Small intestine (tissue), 7 donors: ENCODE results near the gene SLTM. TPM values are rescaled to one million over a fixed set of nuclear protein-coding genes. Genes with fewer than 3 reads are reported as not detected.
"Not testable (repeated sequence)": the region's sequence is repeated elsewhere in the genome, so short reads cannot be mapped to it uniquely, and the experiment has no call there.

Source experiments
- DNase-seq, 2 donors: peaks; one replicate each; pipeline versions ENCODE4 v3.0.0 to v3.0.0-alpha.2; 2013
- FAIRE-seq: peaks from 2 replicates; lab custom pipeline; 2012; peaks lifted over from hg19 to GRCh38; lab: Jason Lieb, UNC
- H3K27ac ChIP-seq, 3 donors: one replicate each; pipeline ENCODE4 v1.5.1; 2013; ENCODE audit warnings: low read length in 2 of 3, mild to moderate bottlenecking in 2 of 3, control low read depth in 1 of 3, inconsistent platforms in 1 of 3, low read depth in 1 of 3, moderate library complexity in 1 of 3
- H3K27me3 ChIP-seq, 3 donors: one replicate each; pipeline ENCODE4 v1.6.1; 2013; ENCODE audit warnings: low read length in 3 of 3, inconsistent platforms in 1 of 3; ENCODE audit not compliant: control insufficient read depth in 3 of 3, insufficient read depth in 3 of 3
- H3K36me3 ChIP-seq, 3 donors: one replicate each; pipeline ENCODE4 v1.6.1; 2013; ENCODE audit warnings: low read length in 3 of 3, inconsistent platforms in 1 of 3, low read depth in 1 of 3, mild to moderate bottlenecking in 1 of 3, moderate library complexity in 1 of 3; ENCODE audit not compliant: control insufficient read depth in 3 of 3, insufficient read depth in 2 of 3
- H3K4me1 ChIP-seq, 3 donors: one replicate each; pipeline ENCODE4 v1.6.1; 2013; ENCODE audit warnings: low read length in 2 of 3, inconsistent platforms in 1 of 3, low read depth in 1 of 3, mild to moderate bottlenecking in 1 of 3, moderate library complexity in 1 of 3; ENCODE audit not compliant: control insufficient read depth in 3 of 3, insufficient read depth in 2 of 3
- H3K4me3 ChIP-seq, 3 donors: one replicate each; pipeline ENCODE4 v1.5.1; 2013; ENCODE audit warnings: low read length in 3 of 3, control low read depth in 1 of 3, inconsistent platforms in 1 of 3, low read depth in 1 of 3, mild to moderate bottlenecking in 1 of 3, moderate library complexity in 1 of 3
- H3K9me3 ChIP-seq, 2 donors: one replicate each; pipeline ENCODE4 v1.6.1; 2013; ENCODE audit warnings: low read depth in 1 of 2, low read length in 1 of 2; ENCODE audit not compliant: control insufficient read depth in 2 of 2, insufficient read depth in 1 of 2
- WGBS, 3 donors: extraction: QIAGEN DNeasy Blood & Tissue Kit; methylation state at CpG; one replicate each; pipeline ENCODE4 v1.1.7; 2013; 5-methylcytosine and 5-hydroxymethylcytosine counted together
- polyA plus RNA-seq, 4 donors: library from polyadenylated mRNA; stranded (reverse) in 3 of 4; unstranded in 1 of 4; fragments of 200-250 nt in 3 of 4; fragments of 120-200 nt in 1 of 4; gene quantifications; one replicate each; pipeline versions ENCODE4 v1.2.1 to v1.2.3, GENCODE V29; 2013
- donor health status: healthy with polysubstance abuse.
- donor health status: control.
- donor health status: control.
- donor health status: Bipolar disorder and iron deficiency.
- donor health status: healthy.

The SLTM gene
- polyA plus RNA-seq, 4 donors: 52.1 to 80.5 (median 60.4) TPM

GRCh38 chr15:58909616-58910015 is 23.9 kb downstream of the SLTM start:
- FAIRE-seq: no peak
- H3K9me3 ChIP-seq: no peaks in the 10 kb centered on the region
- peaks cover 3 to 20% (median 5%) of the 10 kb centered on the region in 3 donors for H3K36me3 ChIP-seq
- no peak for DNase-seq
- WGBS, 3 donors: 89 to 96% (median 95%) methylated on average over 1 of the region's 1 CpG
- no peaks in the 10 kb centered on the region for H3K27me3 ChIP-seq
- H3K4me3 ChIP-seq: no peak overlapping the region
- H3K27ac ChIP-seq: no peak overlapping the region
- no peaks in the 10 kb centered on the region for H3K4me1 ChIP-seq

- Histone ChIP-seq H3K9me3 (no peaks in the 10 kb centered on the region), H3K4me3 (no peak overlapping the region), H3K27me3 (no peaks in the 10 kb centered on the region), H3K36me3 (peaks cover 3 to 27% (median 3%) of the 10 kb centered on the region in 3 donors), H3K4me1 (no peaks in the 10 kb centered on the region), H3K27ac (no peak overlapping the region)
- DNase-seq: no peak
- no peak for FAIRE-seq
- WGBS, 3 donors: 89 to 95% (median 93%) methylated on average over 6 of the region's 6 CpGs
Measured at GRCh38 chr15:58908550-58909309, 24.7 kb downstream of the SLTM start.

DNA sequence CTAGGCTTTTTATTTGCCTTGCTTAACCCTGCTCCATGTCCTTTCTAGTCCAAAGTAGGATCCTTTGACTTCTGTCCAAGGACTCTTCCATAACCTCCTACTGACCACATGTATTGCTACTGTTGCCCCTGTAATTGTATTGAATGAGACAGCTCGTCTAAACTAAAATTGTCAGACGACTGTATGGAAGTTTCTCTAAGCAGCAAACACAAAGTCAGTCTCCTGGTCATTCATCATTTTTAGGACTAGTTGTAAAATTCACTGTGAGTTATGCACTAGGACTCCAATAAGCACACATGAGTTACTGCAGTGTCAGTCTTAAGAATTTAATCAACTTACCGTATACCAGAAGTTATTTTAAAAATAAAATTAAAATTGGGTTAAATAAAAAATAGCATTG is 32.8 kb downstream of the SLTM start:
- FAIRE-seq (no peak), DNase-seq (no peak)
- H3K4me1 ChIP-seq: no peaks in the 10 kb centered on the region
- no peak overlapping the region for H3K4me3 ChIP-seq
- peaks cover 5 to 29% (median 13%) of the 10 kb centered on the region in 3 donors for H3K36me3 ChIP-seq
- H3K27me3 ChIP-seq: no peaks in the 10 kb centered on the region
- H3K27ac ChIP-seq: no peak overlapping the region
- WGBS, 3 donors: 87 to 92% (median 89%) methylated on average over 3 of the region's 3 CpGs
- no peaks in the 10 kb centered on the region for H3K9me3 ChIP-seq

DNA sequence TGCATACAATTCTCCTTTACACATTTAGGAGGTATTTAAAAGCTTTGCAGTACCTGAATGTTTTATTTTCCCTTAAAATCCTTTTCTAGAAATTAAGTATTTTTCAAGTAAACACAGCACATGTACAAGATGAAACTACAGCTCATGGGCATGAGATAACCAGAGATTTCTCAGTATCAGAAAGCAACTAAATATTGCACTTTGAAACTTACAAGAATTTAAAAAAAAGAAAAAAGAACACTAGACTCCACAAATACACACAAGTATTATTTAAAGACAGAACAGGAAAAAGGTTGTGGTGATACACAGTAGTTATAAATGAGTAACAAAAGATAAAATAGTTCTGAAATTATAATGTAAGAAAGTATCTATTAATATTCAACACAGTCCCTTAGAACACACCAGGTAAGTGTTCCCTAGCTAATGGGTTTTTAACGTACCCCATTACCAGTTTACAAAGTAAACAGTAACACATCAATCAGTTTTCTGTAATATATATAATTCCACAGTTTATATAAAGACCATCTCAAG is 35.3 kb downstream of the SLTM start:
- Histone ChIP-seq H3K27ac (no peak overlapping the region), H3K4me3 (no peak overlapping the region), H3K36me3 (peaks cover 5 to 23% (median 18%) of the 10 kb centered on the region in 3 donors), H3K27me3 (no peaks in the 10 kb centered on the region), H3K9me3 (no peaks in the 10 kb centered on the region), H3K4me1 (no peaks in the 10 kb centered on the region)
- DNase-seq (no peak), FAIRE-seq (no peak)
- 86 to 88% (median 87%) methylated on average over 1 of the region's 1 CpG for WGBS, 3 donors

DNA sequence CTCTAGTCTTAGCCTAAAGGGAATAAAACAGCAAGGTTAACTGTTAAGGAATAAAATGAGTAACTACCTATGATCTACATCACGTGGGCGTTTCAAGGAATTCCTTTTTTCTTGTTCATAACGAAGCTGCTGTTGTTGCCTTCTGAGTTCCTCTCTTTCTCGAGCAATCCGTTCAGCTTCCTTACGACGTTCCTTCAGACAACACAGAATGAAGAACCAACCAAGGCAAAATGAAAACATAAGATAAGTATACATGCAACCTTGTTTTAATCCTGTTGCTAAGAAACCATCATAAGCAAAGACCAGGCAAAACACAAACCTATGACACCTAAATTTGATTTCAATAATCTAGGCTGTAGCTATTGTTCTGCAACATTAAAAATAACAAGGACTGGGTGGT is 44.1 kb downstream of the SLTM start:
- 89 to 93% (median 90%) methylated on average over 7 of the region's 7 CpGs for WGBS, 3 donors
- FAIRE-seq (no peak), DNase-seq (no peak)
- Histone ChIP-seq H3K9me3 (no peaks in the 10 kb centered on the region), H3K36me3 (peaks cover 23 to 32% (median 32%) of the 10 kb centered on the region in 3 donors), H3K4me3 (no peak overlapping the region), H3K27ac (no peak overlapping the region), H3K4me1 (no peaks in the 10 kb centered on the region), H3K27me3 (no peaks in the 10 kb centered on the region)

DNA sequence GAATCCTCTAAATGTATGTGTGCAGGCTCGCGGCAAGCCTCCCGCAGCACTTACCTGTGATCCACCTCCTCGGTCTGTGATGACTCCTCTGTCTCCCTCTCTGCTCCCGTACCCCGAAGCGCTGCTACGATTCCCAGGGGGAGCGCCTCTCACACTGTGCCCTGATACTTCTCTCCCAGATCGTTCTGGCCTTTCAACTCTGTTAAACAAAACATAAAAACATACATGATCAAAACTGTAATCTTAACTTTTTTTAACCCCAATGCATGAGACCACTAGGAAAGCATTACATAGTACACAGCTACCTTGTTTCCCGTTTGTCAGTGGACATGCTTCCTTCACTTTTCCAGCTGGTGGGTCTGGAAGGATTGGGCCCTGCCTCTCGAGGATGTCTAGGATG is 46.6 kb downstream of the SLTM start:
- WGBS, 3 donors: 93 to 98% (median 96%) methylated on average over 12 of the region's 12 CpGs
- Histone ChIP-seq H3K4me3 (no peak overlapping the region), H3K9me3 (no peaks in the 10 kb centered on the region), H3K27me3 (no peaks in the 10 kb centered on the region), H3K4me1 (no peaks in the 10 kb centered on the region), H3K27ac (no peak overlapping the region), H3K36me3 (peaks cover 23 to 48% (median 37%) of the 10 kb centered on the region in 3 donors)
- DNase-seq (no peak), FAIRE-seq (no peak)

- not testable (repeated sequence) for H3K27me3 ChIP-seq, FAIRE-seq, H3K4me3 ChIP-seq, H3K4me1 ChIP-seq, H3K27ac ChIP-seq, DNase-seq, H3K9me3 ChIP-seq
- 87 to 98% (median 94%) methylated on average over 3 of the region's 3 CpGs for WGBS, 3 donors
- peaks cover 29 to 66% (median 30%) of the 10 kb centered on the region in 3 donors for H3K36me3 ChIP-seq
Measured at GRCh38 chr15:58883926-58884325, 49.6 kb downstream of the SLTM start.

- Histone ChIP-seq H3K36me3 (peaks cover 23 to 73% (median 25%) of the 10 kb centered on the region in 3 donors), H3K4me1 (no peaks in the 10 kb centered on the region), H3K4me3 (no peak overlapping the region), H3K27me3 (no peaks in the 10 kb centered on the region), H3K27ac (no peak overlapping the region), H3K9me3 (no peaks in the 10 kb centered on the region)
- WGBS, 3 donors: 88 to 89% (median 89%) methylated on average over 4 of the region's 4 CpGs
- DNase-seq: no peak
- FAIRE-seq: no peak
Measured at GRCh38 chr15:58882243-58882642, 51.2 kb downstream of the SLTM start.
